ENCODE results near the gene SPEM2.

The SPEM2 gene

GRCh38 chr17:7475764-7476422 lies 50.5 kb downstream of the SPEM2 start:
- no peak for DNase-seq

- no peak for DNase-seq
Observed at GRCh38 chr17:7476494-7476893, 51.1 kb downstream of the SPEM2 start.

- no peak for DNase-seq
Observed at GRCh38 chr17:7476951-7477350, 51.5 kb downstream of the SPEM2 start.

All from eye (tissue), 1 donor.